ENCODE data around the gene PDE4C.

- TF ChIP-seq HDAC2 (IDR thresholded peaks at IDR 0.05) (no peak), MAX (CRISPR knock-in tag; IDR thresholded peaks at IDR 0.05) (no peak)
Observed at GRCh38 chr19:18262144-18262543, 35.9 kb upstream of the PDE4C start.
